DOHH2 (cell line): Measurements from ENCODE around the gene KIR3DL1.
"Not testable (repeated sequence)": the region's sequence is repeated elsewhere in the genome, so short reads cannot be mapped to it uniquely, and the experiment has no call there.

Experiments used
- CTCF ChIP-seq: fragments of 200-600 bp; sonication (generic); IDR thresholded peaks from one replicate; pipeline ENCODE4 v1.5.1; 2014; ENCODE audit warnings: antibody characterized with exemption, mild to moderate bottlenecking, low read depth, low read length; ENCODE audit not compliant: poor library complexity, severe bottlenecking
- EZH2phosphoT487 ChIP-seq: fragments of 200-600 bp; sonication (generic); IDR thresholded peaks from 2 replicates; pipeline ENCODE4 v1.6.1; 2017; ENCODE audit warnings: borderline replicate concordance, mild to moderate bottlenecking, antibody characterized with exemption, low read length, moderate library complexity, mixed read lengths

- TF ChIP-seq EZH2phosphoT487, CTCF: not testable (repeated sequence)
Measured at GRCh38 chr19:54832496-54832895, 16.2 kb downstream of the KIR3DL1 start, which contains the start of gene KIR2DS4.
